ENCODE results near the gene RNASE4.
"Not testable (repeated sequence)": the region's sequence is repeated elsewhere in the genome, so short reads cannot be mapped to it uniquely, and the experiment has no call there.

- not testable (repeated sequence) for TF ChIP-seq ZFP3 (CRISPR knock-in tag; IDR thresholded peaks at IDR 0.05); CSDC2 (CRISPR knock-in tag; IDR thresholded peaks at IDR 0.05); OSR1 (CRISPR knock-in tag; IDR thresholded peaks at IDR 0.05); CREB5 (CRISPR knock-in tag; IDR thresholded peaks at IDR 0.05; ENCODE audit: low read depth); TSHZ2 (CRISPR knock-in tag; IDR thresholded peaks at IDR 0.05); ARNTL (CRISPR knock-in tag; IDR thresholded peaks at IDR 0.05; ENCODE audit: borderline replicate concordance, low read depth); PATZ1 (CRISPR knock-in tag; IDR thresholded peaks at IDR 0.05; ENCODE audit: borderline replicate concordance); TCF4 (CRISPR knock-in tag; IDR thresholded peaks at IDR 0.05; ENCODE audit: borderline replicate concordance); CSRNP3 (CRISPR knock-in tag; IDR thresholded peaks at IDR 0.05); ZNF70 (CRISPR knock-in tag; IDR thresholded peaks at IDR 0.05); RARB (CRISPR knock-in tag; IDR thresholded peaks at IDR 0.05); ZFP30 (CRISPR knock-in tag; IDR thresholded peaks at IDR 0.05); ZNF565 (CRISPR knock-in tag; conservative IDR thresholded peaks at IDR 0.05; ENCODE audit: low read depth)
Observed at GRCh38 chr14:20738292-20738691, 53.9 kb downstream of the RNASE4 start.
